Activated CD8-positive, alpha-beta memory T cell treated with anti-CD3 and anti-CD28 coated beads, Interleukin-2, amount 50 U/mL, for 24 hours (primary cell): ENCODE measurements around the gene C1orf232.

Source experiments
- DNase-seq: peaks from one replicate; pipeline ENCODE4 v3.0.0-alpha.2; 2020; ENCODE audit errors: extremely low read depth

C1orf232 gene

GRCh38 chr1:26168410-26169197 lies at the start of gene C1orf232:
Gene C1orf232 (minus strand): TSS chr1:26168963. CDS start chr1:26168499, 464 bp downstream.
- DNase-seq = no peak

DNA sequence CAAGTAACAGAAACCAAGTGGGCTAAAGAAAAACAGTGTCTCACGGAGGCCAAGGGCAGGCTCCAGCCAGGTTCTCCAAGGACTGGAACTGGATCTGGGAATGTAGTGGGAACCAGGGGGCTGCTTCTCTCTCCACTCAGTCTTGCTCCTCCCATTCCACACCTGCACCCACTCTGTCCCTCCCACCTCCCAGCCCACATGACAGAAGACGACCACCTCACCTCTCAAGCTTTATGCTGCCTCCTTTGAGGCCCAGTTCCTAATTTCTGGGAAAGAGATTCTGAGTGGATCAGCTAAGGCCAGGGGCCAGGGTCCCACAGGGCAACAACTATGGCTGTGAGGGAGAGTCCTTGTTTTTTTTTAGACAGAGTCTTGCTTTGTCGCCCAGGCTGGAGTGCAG lies 46.5 kb upstream of the C1orf232 start:
- DNase-seq = no peak

DNA sequence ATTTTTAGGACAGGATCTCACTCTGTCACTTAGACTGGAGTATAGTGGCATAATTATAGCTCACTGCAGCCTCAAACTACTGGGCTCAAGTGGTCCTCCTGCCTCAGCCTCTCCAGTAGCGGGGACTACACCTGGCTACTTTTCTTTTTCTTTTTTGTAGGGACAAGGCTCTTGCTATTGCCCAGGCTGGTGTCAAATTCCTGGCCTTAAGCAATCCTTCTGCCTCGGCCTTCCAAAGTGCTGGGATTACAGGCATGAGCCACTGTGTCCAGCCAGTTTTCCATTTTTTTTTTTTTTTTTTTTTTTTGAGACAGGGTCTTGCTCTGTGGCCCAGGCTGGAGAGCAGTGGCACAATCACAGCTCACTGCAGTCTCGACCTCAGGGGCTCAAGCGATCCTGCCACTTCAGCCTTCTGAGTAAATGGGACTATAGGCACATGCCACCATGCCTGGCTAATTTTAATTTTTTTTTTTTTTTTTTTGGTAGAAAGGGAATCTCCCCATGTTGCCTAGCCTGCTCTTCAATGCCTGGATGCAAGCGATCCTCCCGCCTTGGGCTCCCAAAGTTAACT lies 44.7 kb upstream of the C1orf232 start:
- no peak for DNase-seq

DNA sequence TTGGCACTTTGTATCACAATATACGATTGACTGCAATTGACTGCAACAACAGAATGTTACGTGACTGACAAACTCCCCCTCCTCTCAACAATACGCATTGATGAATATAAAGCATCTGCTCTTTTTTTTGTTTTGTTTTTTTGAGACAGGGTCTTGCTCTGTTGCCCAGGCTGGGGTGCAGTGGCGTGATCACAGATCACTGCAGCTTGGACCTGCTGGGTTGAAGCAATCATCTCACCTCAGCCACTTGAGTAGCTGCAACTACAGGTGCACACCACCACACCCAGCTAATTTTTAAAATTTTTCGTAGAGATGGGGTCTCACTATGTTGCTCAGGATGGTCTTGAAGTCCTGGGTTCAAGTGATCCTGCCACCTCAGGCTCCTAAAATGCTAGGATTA lies 44.0 kb upstream of the C1orf232 start:
- no peak for DNase-seq

DNA sequence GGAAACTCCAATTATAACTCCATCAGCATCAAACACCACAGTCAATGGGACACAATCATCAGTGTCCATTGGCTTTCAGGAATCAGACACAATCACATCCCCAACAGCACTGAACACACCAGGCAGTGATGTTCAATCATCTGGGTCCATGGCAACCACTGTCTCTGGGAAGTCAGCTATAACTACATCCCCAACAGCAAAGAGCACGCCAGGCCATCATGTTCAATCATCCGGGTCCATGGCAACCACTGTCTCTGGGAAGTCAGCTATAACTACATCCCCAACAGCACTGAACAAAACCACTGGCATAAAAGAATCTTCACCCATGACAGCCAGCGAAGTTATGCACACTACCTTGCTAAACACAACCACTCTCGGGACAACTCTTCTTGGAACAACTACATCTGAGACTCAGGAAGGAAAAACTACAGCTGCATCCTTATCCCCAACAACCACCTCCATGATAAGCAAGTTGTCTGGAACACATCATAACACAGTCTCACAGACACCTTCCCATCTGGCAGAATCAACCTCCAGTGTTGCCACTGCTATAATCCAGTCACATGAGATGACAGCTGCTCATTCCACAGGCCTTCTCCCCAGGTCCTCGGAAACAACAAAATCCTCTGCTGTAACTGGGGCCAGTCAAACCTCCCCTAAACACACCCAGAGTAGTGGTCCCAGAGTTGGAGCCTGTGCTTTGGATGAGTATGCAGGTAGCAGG lies 41.5 kb upstream of the C1orf232 start:
- no peak for DNase-seq

- no peak for DNase-seq
Measured at GRCh38 chr1:26203642-26204318, 35.0 kb upstream of the C1orf232 start.

- no peak for DNase-seq
Measured at GRCh38 chr1:26200413-26200812, 31.6 kb upstream of the C1orf232 start.

DNA sequence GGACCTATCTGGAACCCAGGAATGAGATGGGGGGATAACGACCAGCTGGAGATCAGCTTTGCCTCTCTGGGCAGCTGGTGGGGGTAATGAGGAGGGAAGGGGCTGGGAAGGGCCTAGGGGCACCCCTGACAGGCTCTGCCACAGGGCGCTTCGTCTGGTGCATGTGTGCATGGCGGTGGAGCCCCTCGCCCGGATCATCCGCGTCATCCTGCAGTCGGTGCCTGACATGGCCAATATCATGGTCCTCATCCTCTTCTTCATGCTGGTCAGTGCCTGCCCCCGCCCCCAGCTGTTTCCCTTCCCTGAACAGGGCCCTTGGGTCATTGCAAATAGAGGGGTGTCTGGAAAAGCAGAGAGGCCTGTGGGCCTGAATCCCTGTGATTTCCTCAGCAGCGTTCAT lies 29.1 kb upstream of the C1orf232 start:
- DNase-seq = no peak

- no peak for DNase-seq
Measured at GRCh38 chr1:26197301-26197700, 28.5 kb upstream of the C1orf232 start.

GRCh38 chr1:26195805-26196204 lies 27.0 kb upstream of the C1orf232 start:
- no peak for DNase-seq

GRCh38 chr1:26191739-26192138 lies 23.0 kb upstream of the C1orf232 start:
- no peak for DNase-seq

- DNase-seq = no peak
Measured at GRCh38 chr1:26190373-26190987, 21.7 kb upstream of the C1orf232 start, which contains the start of gene CATSPER4. Gene CATSPER4 (plus strand): TSS chr1:26190602. CDS start chr1:26190628, 26 bp downstream.

GRCh38 chr1:26189751-26190275 lies 21.1 kb upstream of the C1orf232 start:
- no peak for DNase-seq

DNA sequence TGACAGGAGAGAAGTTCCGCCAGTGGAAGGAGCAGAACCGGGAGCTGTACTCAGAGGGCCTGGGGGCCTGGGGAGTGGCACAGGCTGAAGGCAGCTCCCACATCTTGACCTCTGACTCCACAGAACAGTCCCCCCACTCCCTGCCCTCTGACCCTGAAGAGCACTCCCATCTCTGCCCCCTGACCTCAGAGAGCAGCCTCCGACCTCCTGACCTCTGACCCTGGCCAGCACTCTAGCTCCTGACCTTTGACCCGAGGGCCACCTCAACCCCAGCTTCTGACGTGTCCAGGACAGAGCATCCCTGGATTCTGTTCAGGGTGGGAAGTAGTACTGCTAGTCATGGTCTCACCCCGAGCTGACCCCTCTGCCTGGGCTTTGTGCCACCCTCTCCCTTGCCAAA lies 20.6 kb upstream of the C1orf232 start:
- DNase-seq = no peak

GRCh38 chr1:26188477-26188876 lies 19.7 kb upstream of the C1orf232 start:
- no peak for DNase-seq

- no peak for DNase-seq
Measured at GRCh38 chr1:26187882-26188281, 19.1 kb upstream of the C1orf232 start.

- no peak for DNase-seq
Measured at GRCh38 chr1:26184883-26185282, 16.1 kb upstream of the C1orf232 start.

GRCh38 chr1:26184086-26184485 lies 15.3 kb upstream of the C1orf232 start:
- DNase-seq = no peak

GRCh38 chr1:26182383-26182696 lies 13.6 kb upstream of the C1orf232 start:
- no peak for DNase-seq

- DNase-seq = no peak
Measured at GRCh38 chr1:26181586-26182382, 13.0 kb upstream of the C1orf232 start.

DNA sequence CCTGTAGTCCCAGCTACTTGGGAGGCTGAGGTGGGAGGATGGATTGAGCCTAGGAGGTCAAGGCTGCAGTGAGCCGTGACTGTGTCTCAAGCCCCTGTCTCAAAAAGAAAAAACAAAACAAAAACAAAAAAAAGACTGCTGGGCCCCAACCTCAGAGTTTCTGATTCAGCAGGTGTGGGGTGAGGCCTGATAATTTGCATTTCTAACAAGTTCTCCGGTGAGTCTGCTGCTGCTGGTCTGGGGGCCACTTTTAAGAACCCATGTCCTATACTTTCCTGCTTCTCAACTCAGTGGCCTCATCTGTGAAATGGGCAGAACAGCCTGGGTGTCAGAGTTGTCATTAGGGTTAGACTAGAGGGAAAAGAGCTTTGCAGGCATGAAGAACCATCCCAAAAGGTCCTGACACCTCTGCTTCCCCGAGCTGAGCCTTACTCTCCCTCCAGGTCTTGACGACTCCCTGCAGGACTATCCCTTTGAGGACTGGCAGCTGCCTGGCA lies 11.3 kb upstream of the C1orf232 start:
- DNase-seq = no peak
